Mesothelial cell of epicardium (in vitro differentiated cells): ENCODE data around the gene ADAMTS18. TPM values are rescaled to one million over a fixed set of nuclear protein-coding genes. Genes with fewer than 3 reads are reported as not detected.
"Not testable (repeated sequence)": the region's sequence is repeated elsewhere in the genome, so short reads cannot be mapped to it uniquely, and the experiment has no call there.

Source experiments
- DNase-seq, 2 experiments: peaks; one replicate each; pipeline ENCODE4 v3.0.0; 2021; ENCODE audit warnings: low spot score in 2 of 2; ENCODE audit not compliant: unreplicated experiment in 2 of 2
- H3K27ac Mint-ChIP-seq: 2 replicates; pipeline ENCODE4 v1.8.0; 2021; ENCODE audit warnings: mixed read lengths
- H3K27me3 Mint-ChIP-seq: 2 replicates; pipeline ENCODE4 v1.8.0; 2021; ENCODE audit warnings: low read depth, mixed read lengths
- H3K36me3 Mint-ChIP-seq: 2 replicates; pipeline ENCODE4 v1.8.0; 2021; ENCODE audit warnings: mixed read lengths
- H3K4me1 Mint-ChIP-seq: 2 replicates; pipeline ENCODE4 v1.8.0; 2021; ENCODE audit warnings: mixed read lengths
- H3K4me3 Mint-ChIP-seq: 2 replicates; pipeline ENCODE4 v1.8.0; 2021; ENCODE audit warnings: mild to moderate bottlenecking, moderate library complexity, mixed read lengths
- H3K9me3 Mint-ChIP-seq: 2 replicates; pipeline ENCODE4 v1.8.0; 2021; ENCODE audit warnings: mixed read lengths
- total RNA-seq: library from RNA; stranded (reverse); gene quantifications from 3 replicates; pipeline ENCODE4 v1.2.1, GENCODE V29; 2021
- TF ChIP-seq, protein P1 (sequence below): fragments of 200-600 bp; sonication (generic); IDR thresholded peaks from one replicate; pipeline ENCODE4 v1.5.0; 2021; ENCODE audit warnings: antibody characterized with exemption; ENCODE audit not compliant: unreplicated experiment

The ADAMTS18 gene
- total RNA-seq, 1 donor from 2014 or later: 7.9 TPM

- Mint-ChIP-seq H3K4me1 (peaks cover 29% of the 10 kb centered on the region), H3K9me3 (no peaks in the 10 kb centered on the region)
- DNase-seq: no peak
Observed at GRCh38 chr16:77295896-77296295, 138.9 kb downstream of the ADAMTS18 start.

DNA sequence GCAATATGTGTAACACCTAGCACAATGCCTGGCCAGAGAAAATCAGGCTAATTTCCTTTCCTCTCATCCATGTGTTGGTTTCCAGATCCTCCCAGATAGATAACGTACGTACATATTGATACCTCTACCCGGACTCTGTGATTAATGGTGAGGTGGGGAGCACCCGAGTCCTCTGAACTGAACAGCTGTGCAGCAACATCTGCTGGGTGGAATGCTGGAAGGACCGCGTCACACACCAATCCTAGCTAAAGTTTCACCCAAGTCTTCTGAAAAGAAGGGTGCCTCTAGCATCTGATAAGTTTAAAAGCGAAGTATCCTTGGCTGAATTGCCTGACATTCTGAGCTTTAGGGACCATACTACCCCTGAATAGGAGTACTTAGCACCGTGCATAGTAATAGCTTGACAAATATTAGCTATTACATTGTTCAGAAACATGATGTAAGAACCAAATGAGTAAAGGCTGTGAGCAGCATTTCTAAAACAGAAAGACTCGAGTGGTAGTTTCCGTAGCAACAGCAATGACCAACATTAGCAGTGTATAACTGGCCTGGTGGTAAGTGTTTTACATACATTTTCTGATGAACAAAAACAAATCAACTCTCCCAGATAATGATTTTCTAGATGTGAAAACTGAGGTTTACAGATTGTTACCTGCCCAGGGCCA lies 144.3 kb downstream of the ADAMTS18 start:
- H3K4me1 Mint-ChIP-seq: peaks cover 19% of the 10 kb centered on the region
- H3K36me3 Mint-ChIP-seq: peaks cover 5% of the 10 kb centered on the region
- H3K4me3 Mint-ChIP-seq: no peak overlapping the region
- H3K9me3 Mint-ChIP-seq: no peaks in the 10 kb centered on the region
- DNase-seq: no peak
- TF ChIP-seq, protein P1, sequence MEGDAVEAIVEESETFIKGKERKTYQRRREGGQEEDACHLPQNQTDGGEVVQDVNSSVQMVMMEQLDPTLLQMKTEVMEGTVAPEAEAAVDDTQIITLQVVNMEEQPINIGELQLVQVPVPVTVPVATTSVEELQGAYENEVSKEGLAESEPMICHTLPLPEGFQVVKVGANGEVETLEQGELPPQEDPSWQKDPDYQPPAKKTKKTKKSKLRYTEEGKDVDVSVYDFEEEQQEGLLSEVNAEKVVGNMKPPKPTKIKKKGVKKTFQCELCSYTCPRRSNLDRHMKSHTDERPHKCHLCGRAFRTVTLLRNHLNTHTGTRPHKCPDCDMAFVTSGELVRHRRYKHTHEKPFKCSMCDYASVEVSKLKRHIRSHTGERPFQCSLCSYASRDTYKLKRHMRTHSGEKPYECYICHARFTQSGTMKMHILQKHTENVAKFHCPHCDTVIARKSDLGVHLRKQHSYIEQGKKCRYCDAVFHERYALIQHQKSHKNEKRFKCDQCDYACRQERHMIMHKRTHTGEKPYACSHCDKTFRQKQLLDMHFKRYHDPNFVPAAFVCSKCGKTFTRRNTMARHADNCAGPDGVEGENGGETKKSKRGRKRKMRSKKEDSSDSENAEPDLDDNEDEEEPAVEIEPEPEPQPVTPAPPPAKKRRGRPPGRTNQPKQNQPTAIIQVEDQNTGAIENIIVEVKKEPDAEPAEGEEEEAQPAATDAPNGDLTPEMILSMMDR: no peak
- H3K27me3 Mint-ChIP-seq: no peaks in the 10 kb centered on the region
- no peak overlapping the region for H3K27ac Mint-ChIP-seq

More at GRCh38 chr16:77295896-77296295, 138.9 kb downstream of the ADAMTS18 start:
- peaks cover 7% of the 10 kb centered on the region for H3K36me3 Mint-ChIP-seq
- no peaks in the 10 kb centered on the region for H3K27me3 Mint-ChIP-seq
- no peak overlapping the region for H3K4me3 Mint-ChIP-seq
- TF ChIP-seq, protein P1: no peak
- H3K27ac Mint-ChIP-seq: no peak overlapping the region

- H3K4me3 Mint-ChIP-seq: no peak overlapping the region
- H3K27ac Mint-ChIP-seq: peak overlapping the region; percentile 60
- H3K9me3 Mint-ChIP-seq: no peaks in the 10 kb centered on the region
- DNase-seq: no peak
- peaks cover 19% of the 10 kb centered on the region for H3K4me1 Mint-ChIP-seq
- TF ChIP-seq, protein P1: no peak
- peaks cover 5% of the 10 kb centered on the region for H3K36me3 Mint-ChIP-seq
- no peaks in the 10 kb centered on the region for H3K27me3 Mint-ChIP-seq
Observed at GRCh38 chr16:77289331-77289809, 145.5 kb downstream of the ADAMTS18 start.

DNA sequence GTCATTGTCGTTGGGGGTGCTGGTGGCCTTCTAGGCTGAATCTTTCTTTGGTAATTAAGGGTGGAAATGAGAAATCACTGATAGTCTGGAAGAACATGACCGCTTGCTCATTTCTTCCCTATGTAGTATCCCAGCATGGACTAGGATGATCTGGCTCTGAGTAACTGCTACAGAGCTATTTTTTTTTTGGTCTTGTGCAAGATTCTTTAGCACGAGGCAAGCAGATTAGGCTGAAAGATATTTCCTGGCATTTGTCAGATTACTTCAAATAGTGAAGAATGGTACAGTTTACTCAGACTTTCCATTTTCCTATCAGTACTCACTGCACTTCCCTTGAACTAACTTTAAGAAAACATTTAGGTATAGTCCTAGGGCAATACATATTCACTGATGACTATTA lies 146.6 kb downstream of the ADAMTS18 start:
- Mint-ChIP-seq H3K27me3 (no peaks in the 10 kb centered on the region), H3K9me3 (no peaks in the 10 kb centered on the region), H3K36me3 (peaks cover 6% of the 10 kb centered on the region), H3K27ac (no peak overlapping the region), H3K4me1 (peaks cover 19% of the 10 kb centered on the region), H3K4me3 (no peak overlapping the region)
- TF ChIP-seq, protein P1: no peak
- DNase-seq: no peak

DNA sequence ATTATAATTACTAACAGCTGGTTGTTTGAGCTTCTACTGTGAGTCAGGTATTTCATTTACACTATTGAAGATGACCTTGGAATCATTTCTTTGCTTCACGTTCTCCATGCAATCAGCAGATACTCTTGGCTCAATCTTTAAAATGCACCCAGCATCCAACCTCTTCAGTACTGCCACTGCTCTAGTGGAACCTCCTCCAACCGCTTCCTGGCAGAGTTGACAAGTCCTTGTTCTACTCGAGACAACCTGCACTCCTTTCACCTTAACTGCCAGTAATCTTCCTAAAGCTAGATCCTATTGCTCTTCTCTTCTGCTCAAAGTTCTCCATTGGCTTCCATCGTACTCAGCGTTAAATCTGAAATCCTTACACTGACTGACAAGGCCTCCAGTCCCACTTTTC lies 149.2 kb downstream of the ADAMTS18 start:
- H3K27ac Mint-ChIP-seq: no peak overlapping the region
- no peaks in the 10 kb centered on the region for H3K9me3 Mint-ChIP-seq
- H3K4me1 Mint-ChIP-seq: peaks cover 18% of the 10 kb centered on the region
- H3K4me3 Mint-ChIP-seq: no peak overlapping the region
- TF ChIP-seq, protein P1: no peak
- no peaks in the 10 kb centered on the region for H3K27me3 Mint-ChIP-seq
- peaks cover 2% of the 10 kb centered on the region for H3K36me3 Mint-ChIP-seq
- no peak for DNase-seq

DNA sequence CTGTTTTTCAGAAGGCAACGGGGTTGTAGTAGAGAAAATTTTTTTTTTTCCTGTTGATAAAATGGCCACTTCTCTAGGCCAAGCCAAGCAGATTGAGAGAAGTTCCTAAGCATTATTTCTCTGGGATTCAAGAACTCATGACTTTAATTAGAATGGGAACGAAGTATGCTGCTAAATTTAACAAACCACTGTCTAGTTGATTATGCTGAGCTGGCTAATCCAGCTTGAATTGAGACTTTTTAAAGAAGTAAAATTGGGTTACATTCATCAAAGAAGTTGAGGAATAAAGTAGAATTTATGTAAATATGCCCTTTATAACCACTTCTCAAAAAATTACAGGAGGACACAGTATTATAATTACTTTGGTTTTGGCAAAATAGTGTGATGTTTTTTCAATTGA lies 152.5 kb downstream of the ADAMTS18 start:
- Mint-ChIP-seq H3K27me3 (no peaks in the 10 kb centered on the region), H3K27ac (no peak overlapping the region), H3K4me1 (no peaks in the 10 kb centered on the region), H3K36me3 (peaks cover 2% of the 10 kb centered on the region), H3K4me3 (no peak overlapping the region), H3K9me3 (no peaks in the 10 kb centered on the region)
- DNase-seq: no peak
- TF ChIP-seq, protein P1: no peak

- H3K27me3 Mint-ChIP-seq, H3K4me1 Mint-ChIP-seq, H3K36me3 Mint-ChIP-seq, H3K4me3 Mint-ChIP-seq, H3K9me3 Mint-ChIP-seq, H3K27ac Mint-ChIP-seq, DNase-seq: not testable (repeated sequence)
Observed at GRCh38 chr16:77279316-77279715, 155.5 kb downstream of the ADAMTS18 start.
